HepG2 (cell line): ENCODE measurements around the gene ANKRD37. TPM values are rescaled to one million over a fixed set of nuclear protein-coding genes. Genes with fewer than 3 reads are reported as not detected.
A peak's percentile ranks its signal among the peaks of the same experiment; 100 is the strongest.

ENCODE experiments used
- CBX1 ChIP-seq: IDR thresholded peaks from one replicate; pipeline ENCODE4 v1.6.1; 2016; ENCODE audit warnings: antibody characterized with exemption, low read depth
- HNF1A ChIP-seq, 2 experiments: sonication (generic) in 1 of 2; formaldehyde crosslinking in 1 of 2; IDR thresholded peaks; 2 replicates each; pipeline versions ENCODE4 v1.4.0 to v1.6.1; 2016 to 2020; ENCODE audit warnings: borderline replicate concordance in 1 of 2, low read depth in 1 of 2, mild to moderate bottlenecking in 1 of 2, missing genetic modification reagents in 1 of 2
- MLLT10 ChIP-seq: sonication (generic); formaldehyde crosslinking; IDR thresholded peaks from 2 replicates; pipeline ENCODE4 v1.4.0; 2020; ENCODE audit warnings: missing genetic modification reagents
- NONO ChIP-seq, 2 experiments: fragments of 450-650 bp in 1 of 2; sonication (generic) in 1 of 2; formaldehyde crosslinking in 1 of 2; IDR thresholded peaks in 1 of 2; conservative IDR thresholded peaks in 1 of 2; 2 replicates each; pipeline versions ENCODE4 v1.6.1 to v1.8.0; 2017 to 2022; ENCODE audit warnings: mild to moderate bottlenecking in 1 of 2, missing genetic modification reagents in 1 of 2, moderate library complexity in 1 of 2
- NR0B2 ChIP-seq: sonication (generic); formaldehyde crosslinking; IDR thresholded peaks from 2 replicates; pipeline ENCODE4 v1.4.0; 2020; ENCODE audit warnings: mild to moderate bottlenecking, missing genetic modification reagents
- SRSF9 ChIP-seq: fragments of 200-400 bp; formaldehyde crosslinking; IDR thresholded peaks from 2 replicates; pipeline ENCODE4 v1.6.1; 2018; ENCODE audit warnings: borderline replicate concordance, mild to moderate bottlenecking, low read depth, low read length; ENCODE audit not compliant: insufficient read depth, poor library complexity, severe bottlenecking
- STAT6 ChIP-seq: sonication (generic); formaldehyde crosslinking; IDR thresholded peaks from 2 replicates; pipeline ENCODE4 v1.4.0; 2020; ENCODE audit warnings: missing genetic modification reagents, mild to moderate bottlenecking, borderline replicate concordance
- polyA plus RNA-seq, 8 experiments: library from polyadenylated mRNA; depleted of rRNA in 3 of 8; stranded (reverse) in 7 of 8; unstranded in 1 of 8; fragments of >200 nt; fragmentation: Illumina TruSeq in 4 of 8; extraction: Trizol in 4 of 8; gene quantifications; 2 replicates each; pipeline versions ENCODE4 v1.2.1 to v1.2.3, GENCODE V29; 2011 to 2016; ENCODE audit warnings: low read depth in 4 of 8, missing spikeins in 1 of 8, mixed read lengths in 1 of 8; ENCODE audit not compliant: insufficient read depth in 1 of 8
- total RNA-seq, 5 experiments: library from RNA; depleted of rRNA; stranded (reverse); fragments of >200 nt; fragmentation: Illumina TruSeq; extraction: Trizol; gene quantifications; 2 replicates each; pipeline ENCODE4 v1.2.3, GENCODE V29; 2016; ENCODE audit warnings: low read depth in 1 of 5
- TF ChIP-seq, protein P1 (sequence below): sonication (generic); formaldehyde crosslinking; IDR thresholded peaks from 2 replicates; pipeline ENCODE4 v1.5.1; 2020; ENCODE audit warnings: missing genetic modification reagents, mild to moderate bottlenecking, borderline replicate concordance
- TF ChIP-seq, protein P2 (sequence below): sonication (generic); formaldehyde crosslinking; IDR thresholded peaks from 2 replicates; pipeline ENCODE4 v1.5.1; 2020; ENCODE audit warnings: mild to moderate bottlenecking, moderate library complexity, missing genetic modification reagents

The ANKRD37 gene
- total and polyA plus RNA-seq, 2 of the 13 experiments (the other 11 are each of a cell fraction or from before 2014, with no cell fraction given) = 2.2 to 51.4 TPM

GRCh38 chr4:185395956-185396723 is 501 bp upstream of the ANKRD37 start (continued):
- TF ChIP-seq STAT6 (CRISPR knock-in tag) (peak; percentile 79; the same call in 1 of the 2 replicates), NONO (IDR thresholded peaks at IDR 0.05) (no peak), NONO (CRISPR knock-in tag; conservative IDR thresholded peaks at IDR 0.05) (peak; percentile 66; the same call in 1 of the 2 replicates), HNF1A (IDR thresholded peaks at IDR 0.05; ENCODE audit: low read depth) (no peak), HNF1A (CRISPR knock-in tag; IDR thresholded peaks at IDR 0.05; ENCODE audit: borderline replicate concordance) (peak; percentile 49), CBX1 (no peak), SRSF9 (no peak), MLLT10 (no peak), NR0B2 (peak; percentile 94)
- TF ChIP-seq, protein P1, sequence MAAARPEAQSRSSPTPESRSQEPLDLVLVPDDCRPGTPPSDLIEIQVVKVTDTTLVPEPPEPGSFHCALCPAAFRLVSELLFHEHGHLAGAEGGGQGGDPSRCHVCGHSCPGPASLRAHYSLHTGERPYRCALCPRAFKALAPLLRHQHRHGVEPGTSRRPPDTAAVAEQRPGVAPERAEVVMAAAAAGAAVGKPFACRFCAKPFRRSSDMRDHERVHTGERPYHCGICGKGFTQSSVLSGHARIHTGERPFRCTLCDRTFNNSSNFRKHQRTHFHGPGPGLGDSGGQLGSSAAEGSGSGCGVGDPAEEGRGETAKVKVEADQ (CRISPR knock-in tag) = peak; percentile 27; the same call in 1 of the 2 replicates
- TF ChIP-seq, protein P2, sequence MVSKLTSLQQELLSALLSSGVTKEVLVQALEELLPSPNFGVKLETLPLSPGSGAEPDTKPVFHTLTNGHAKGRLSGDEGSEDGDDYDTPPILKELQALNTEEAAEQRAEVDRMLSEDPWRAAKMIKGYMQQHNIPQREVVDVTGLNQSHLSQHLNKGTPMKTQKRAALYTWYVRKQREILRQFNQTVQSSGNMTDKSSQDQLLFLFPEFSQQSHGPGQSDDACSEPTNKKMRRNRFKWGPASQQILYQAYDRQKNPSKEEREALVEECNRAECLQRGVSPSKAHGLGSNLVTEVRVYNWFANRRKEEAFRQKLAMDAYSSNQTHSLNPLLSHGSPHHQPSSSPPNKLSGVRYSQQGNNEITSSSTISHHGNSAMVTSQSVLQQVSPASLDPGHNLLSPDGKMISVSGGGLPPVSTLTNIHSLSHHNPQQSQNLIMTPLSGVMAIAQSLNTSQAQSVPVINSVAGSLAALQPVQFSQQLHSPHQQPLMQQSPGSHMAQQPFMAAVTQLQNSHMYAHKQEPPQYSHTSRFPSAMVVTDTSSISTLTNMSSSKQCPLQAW (CRISPR knock-in tag) = peak; percentile 75
